GM15510 (cell line): ENCODE results near the gene BMP15.

Experiments used
- POLR2A ChIP-seq: IDR thresholded peaks from 3 replicates; pipeline ENCODE4 v1.6.1; 2011; ENCODE audit warnings: borderline replicate concordance; ENCODE audit not compliant: insufficient read length; ENCODE audit errors: extremely low read depth

The BMP15 gene

DNA sequence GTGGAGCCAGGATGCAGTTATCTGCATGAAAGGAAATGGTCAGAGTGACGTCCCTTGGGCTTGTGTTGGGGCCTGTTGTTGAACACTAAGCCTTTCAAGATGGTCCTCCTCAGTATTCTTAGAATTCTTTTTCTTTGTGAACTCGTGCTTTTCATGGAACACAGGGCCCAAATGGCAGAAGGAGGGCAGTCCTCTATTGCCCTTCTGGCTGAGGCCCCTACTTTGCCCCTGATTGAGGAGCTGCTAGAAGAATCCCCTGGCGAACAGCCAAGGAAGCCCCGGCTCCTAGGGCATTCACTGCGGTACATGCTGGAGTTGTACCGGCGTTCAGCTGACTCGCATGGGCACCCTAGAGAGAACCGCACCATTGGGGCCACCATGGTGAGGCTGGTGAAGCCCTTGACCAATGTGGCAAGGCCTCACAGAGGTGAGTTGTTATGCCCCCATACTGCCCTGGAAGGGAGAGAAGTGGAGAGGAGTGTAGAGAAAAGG, at the start of gene BMP15:
TSS of gene BMP15 (plus strand) at position 51 of the 492 bp plus-strand sequence. CDS start at position 100, 49 bp downstream.
- TF ChIP-seq POLR2A: no peak

DNA sequence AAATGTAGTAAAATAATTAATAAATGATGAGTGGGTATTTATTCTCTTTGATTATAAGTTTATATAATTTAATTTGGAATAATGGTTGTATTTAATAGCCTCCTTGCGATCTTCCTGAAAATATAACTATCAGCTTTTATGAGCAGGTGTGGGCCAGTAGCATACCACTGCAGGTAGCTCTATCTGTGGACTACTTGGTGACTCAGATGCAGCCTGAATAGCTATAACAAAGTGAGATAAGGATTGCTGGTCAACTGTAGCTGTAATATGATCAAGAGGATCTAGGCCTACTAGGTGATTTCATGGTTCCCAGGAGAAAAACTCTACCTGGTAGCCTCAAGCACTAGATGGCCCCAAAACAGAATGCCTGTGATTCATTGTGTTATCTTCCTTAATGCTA, 47.1 kb upstream of the BMP15 start:
- TF ChIP-seq POLR2A: no peak

DNA sequence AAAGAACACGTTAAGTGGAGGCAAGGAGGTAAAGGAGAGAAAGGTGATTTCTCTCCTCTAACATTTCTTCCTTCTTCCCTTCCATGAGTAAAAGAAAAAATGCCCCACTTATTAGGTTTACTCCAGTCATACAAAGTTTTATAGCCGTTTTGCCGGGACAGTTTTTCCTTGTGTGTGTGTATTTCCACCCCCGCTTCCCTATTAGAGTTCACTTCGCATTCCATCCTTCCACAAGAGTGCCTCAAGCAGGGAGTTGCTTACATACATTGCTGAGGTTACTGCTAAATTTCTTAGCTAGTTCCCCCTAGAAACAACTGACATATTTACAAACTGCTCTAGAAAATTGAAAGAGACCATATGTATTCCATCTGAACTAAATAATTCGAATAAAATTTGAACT, 45.2 kb upstream of the BMP15 start:
- TF ChIP-seq POLR2A: no peak

DNA sequence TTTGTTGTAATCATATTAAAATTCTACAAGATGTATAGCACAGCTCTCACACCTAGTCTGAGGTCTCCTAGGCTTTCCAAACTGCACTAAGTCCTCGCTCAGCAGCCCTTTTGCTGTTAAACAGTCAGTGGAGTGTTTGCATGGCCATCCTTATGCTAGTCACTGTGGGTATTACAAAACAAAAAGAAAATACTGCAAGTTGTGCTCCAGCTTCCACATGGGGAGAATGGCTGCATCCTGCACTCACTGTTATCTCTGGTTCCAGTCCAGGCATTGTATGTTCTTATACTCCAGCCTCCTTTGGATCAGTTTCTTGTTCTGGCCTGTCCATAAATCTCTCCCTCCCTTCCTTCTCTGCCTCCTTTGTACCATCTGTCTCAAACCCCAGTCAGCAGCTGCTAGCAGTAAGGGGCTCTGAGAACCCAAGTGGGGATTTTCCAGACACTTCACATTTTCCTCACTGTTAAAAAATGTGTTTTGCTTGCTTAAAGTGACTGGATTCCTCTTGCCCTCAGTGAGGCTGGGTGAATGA, 38.5 kb upstream of the BMP15 start:
- TF ChIP-seq POLR2A: no peak

DNA sequence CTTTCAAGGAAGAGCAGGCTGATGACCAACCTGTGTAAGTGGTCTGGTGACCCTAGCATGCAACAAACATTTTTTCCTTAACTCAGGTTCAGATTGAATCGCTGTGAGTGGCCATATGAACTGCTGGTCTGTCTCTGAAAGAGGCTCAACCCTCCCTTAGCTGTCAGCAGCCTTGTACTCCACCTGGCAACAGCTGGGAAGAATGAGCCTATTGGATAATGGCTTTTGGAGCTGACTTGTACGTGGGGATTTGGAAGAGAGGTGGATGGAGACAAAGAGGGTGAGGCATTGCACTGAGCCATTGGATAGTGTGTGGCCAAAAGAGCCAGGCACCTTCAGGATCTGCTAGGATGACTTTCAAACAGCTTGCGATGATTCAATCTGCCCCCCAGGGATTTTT, 35.7 kb upstream of the BMP15 start:
- no peak for TF ChIP-seq POLR2A

DNA sequence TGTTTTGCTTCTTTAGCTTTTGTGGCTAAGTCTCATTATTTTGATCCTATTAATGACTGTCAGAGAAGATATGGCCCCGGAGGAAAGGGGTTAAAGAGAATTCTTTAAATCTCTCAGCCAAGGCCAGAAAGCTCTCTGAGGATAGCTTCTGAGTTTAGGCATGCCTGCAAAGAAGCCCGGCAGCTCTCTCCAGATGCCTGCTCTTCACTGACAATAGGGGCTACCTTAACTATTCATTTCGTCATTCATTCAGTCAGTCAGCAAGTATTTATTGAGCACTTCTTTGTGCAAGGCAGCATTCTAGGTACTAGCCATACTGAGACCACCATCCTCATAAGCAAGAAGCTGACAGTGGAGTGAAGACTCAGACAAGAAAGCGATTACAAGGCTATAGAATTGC, 34.0 kb upstream of the BMP15 start:
- no peak for TF ChIP-seq POLR2A

DNA sequence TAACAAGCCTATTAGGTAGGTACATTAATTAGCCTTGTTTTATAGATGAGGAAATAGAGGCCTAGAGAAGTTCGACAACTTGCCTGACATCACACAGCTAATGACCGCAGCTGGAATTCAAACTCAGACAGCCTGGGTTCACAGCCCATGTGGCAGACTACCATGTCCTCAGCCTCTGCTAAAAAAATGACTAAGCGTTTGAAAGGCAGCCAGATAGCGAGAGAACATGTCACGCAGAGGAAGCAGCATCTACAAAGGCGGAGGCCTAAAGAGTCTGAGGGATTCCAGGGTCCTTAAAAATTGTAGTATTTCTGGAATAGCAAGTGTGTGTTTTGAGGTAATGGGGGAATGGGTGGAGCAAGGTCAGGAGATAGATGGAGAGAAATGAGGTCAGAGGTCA, 33.2 kb upstream of the BMP15 start:
- TF ChIP-seq POLR2A: no peak

DNA sequence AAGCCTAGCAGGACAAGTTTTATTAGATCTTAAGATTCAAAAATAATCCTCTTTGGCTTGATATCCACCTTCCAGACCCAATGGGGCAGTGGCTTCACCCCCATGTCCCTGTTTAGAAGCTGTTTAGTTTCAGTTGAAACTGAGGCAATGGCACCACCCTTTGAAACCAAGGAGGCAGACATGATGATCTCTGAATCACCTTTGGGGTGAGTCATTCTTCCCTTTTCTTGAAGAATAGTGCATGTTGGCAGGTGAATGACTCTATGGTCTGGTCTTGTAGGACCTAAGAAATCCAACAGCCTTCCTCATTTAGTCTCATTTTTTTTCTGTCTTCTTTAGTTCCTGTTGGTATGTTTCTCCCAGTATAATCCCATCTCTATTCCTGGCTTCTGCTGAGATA, 29.5 kb upstream of the BMP15 start:
- no peak for TF ChIP-seq POLR2A

DNA sequence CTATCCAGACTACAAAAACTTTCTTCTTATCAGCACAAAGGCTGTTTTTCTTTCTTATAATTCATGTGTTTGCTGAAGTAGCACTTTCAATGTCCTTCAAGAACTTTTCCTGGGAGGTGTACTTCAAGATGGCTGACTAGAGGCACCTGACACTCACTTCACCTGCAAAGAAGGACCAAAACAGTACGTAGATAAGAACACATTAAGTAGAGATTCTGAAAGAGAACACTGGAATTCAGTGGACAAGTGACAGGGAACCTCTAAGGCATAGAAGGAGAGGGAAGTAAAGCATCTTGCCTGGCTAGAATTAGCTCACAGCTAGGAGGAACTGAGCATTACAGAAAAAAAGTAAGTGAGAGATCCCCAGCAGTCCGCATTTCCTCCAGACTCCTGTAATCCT, 21.7 kb upstream of the BMP15 start:
- no peak for TF ChIP-seq POLR2A

DNA sequence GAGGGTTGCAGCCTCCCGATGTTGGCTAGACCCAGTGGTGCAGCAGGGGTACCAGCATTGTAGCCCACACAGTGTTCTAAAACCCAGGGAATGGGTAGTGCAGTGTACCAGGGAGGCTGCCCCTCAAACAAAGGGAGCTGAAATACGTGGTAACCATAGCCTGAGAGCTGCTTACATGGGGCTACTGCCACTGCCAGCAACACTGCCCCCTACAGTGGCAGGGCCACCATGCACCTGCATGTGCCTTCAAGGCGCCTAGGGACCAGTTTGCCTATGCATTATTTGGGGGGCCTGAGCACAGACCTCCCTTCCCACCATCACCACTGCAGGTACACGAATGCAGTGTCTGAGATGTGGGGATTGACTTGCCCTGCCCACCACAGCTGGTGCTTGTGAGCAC, 21.0 kb upstream of the BMP15 start:
- no peak for TF ChIP-seq POLR2A

DNA sequence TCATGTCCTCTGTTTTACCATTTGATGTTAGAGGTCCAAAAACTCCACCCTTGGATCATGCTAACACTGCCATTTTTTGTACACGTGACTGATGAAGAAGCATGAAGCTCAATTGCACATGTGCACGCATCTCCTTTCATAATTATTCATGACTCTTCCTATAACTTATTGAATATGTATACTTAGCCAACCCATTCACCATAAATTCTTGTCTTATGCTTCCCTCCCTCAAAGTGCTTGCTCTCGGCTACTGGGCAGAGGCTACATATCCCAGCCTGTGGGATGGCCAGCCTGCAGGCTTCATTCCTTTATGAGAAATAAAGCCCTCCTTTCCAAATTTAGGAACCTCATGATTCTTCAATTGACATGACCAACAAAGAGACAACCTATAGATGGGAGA, 17.5 kb upstream of the BMP15 start:
- TF ChIP-seq POLR2A: no peak

DNA sequence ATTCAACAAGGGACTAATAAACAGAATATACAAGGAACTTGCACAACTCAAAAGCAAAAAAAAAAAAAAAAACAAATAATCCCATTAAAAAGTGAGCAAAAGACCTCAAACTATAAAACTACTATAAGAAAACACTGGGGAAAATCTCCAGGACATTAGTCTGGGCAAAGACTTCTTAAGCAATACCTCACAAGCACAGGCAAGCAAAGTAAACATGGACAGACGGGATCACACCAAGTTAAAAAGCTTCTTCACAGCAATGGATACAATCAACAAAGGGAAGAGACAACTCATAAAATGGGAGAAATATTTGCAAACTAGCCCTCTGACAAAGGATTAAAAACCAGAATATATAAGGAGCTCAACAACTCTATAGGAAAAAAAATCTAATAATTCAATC, 17.1 kb upstream of the BMP15 start:
- TF ChIP-seq POLR2A: no peak

DNA sequence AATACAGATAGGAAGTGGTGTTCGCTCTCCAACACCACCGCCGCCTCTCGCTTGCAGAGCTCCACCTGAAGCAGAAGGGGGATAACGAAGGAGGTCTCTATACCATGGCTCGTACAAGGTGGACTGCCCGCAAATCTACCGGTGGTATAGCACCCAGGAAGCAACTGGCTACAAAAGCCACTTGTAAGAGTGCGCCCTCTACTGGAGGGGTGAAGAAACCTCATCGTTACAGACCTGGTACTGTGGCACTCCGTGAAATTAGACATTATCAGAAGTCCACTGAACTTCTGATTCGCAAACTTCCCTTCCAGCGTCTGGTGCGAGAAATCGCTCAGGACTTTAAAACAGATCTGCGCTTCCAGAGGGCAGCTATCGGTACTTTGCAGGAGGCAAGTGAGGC, 5.2 kb upstream of the BMP15 start:
- TF ChIP-seq POLR2A: no peak

DNA sequence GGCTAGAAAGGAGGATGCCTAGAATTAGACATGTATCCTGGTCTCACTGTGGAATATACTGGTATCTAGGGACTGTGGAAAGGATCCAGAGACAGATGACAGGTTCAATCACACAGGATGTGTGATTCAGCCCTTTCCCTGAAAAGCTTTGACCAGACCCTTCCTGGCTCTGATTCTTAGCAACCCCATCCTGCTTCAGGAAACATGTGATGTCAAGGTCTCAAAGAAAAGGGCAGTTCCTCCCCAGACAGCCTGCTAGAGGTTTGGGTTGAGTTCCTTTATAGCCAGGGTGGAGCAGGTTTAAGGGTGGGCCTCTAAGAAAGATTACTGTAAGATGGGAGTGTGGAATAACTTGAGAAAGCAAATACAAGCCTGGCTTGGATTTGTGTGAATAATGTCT, 3.0 kb downstream of the BMP15 start:
- TF ChIP-seq POLR2A: no peak

DNA sequence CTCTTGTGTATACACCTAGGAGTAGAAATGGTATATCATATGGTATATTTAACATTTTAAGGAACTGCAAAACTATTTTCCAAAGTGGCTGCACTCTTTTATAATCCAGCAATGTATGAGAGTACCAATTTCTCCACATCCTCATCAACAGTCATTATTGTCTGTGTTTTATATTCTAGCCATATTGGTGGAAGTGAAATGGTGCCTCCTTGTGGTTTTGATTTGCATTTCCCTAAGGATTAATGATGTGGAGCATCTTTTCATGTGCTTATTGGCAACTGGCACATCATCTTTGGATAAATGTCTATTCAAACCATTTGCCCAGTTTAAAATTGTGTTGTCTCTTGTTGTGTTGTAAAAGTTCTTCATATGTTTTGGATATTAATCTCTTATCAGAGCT, 9.6 kb downstream of the BMP15 start:
- no peak for TF ChIP-seq POLR2A

DNA sequence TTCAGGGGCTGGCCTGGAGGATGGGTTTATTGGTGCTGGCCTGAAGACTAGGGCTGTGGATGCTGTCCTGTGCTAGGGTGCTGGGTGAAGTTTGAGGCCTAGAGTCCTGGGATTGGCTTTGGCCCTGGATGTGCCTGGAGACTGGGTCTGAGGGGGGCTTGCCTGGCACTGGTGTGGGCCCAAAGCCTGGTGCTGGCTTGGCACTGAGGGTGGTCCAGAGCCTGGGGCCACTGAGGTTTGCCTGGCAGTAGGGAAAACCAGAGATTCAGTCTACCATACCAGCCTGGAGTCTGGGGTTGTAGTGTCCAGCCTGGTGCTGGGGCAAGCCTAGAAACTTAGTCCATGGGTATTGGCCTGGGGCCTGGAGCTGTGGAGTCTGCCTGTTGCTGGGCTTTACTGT, 16.6 kb downstream of the BMP15 start:
- no peak for TF ChIP-seq POLR2A

DNA sequence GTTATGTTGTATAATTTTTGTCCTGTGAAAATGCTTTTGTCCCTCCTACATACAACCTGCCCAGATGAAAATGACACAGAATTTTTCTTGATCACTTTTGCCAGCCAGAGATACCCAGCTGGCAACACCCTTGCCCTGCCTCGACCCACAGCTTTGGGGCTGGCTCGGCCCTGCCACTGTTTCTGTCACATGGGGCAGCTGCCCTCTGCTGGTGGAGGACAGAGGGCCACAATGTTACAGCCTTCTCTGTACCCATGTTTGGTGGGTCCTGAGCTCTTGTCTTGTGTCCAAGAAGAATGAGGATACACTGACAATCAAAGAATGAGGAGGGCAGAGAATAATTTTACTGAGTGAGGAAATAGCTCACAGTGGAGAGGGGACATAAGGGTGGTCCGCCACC, 31.1 kb downstream of the BMP15 start:
- TF ChIP-seq POLR2A: no peak
